C4-2B (cell line): ENCODE data around the gene UBE2I.
"Not testable (repeated sequence)": the region's sequence is repeated elsewhere in the genome, so short reads cannot be mapped to it uniquely, and the experiment has no call there.

Experiments used
- CTCF ChIP-seq: fragments of 450-650 bp; conservative IDR thresholded peaks from 2 replicates; pipeline ENCODE4 v1.5.1; 2017; ENCODE audit warnings: mild to moderate bottlenecking
- ZFX ChIP-seq: fragments of 450-650 bp; IDR thresholded peaks from 2 replicates; pipeline ENCODE4 v1.6.1; 2017

- not testable (repeated sequence) for TF ChIP-seq CTCF, ZFX
These were observed 18.7 kb downstream of the UBE2I start for GRCh38 chr16:1328136-1328535.
